LHCN-M2 (cell line): ENCODE data around the gene ZNF569. TPM values are rescaled to one million over a fixed set of nuclear protein-coding genes. Genes with fewer than 3 reads are reported as not detected.
"Not testable (repeated sequence)": the region's sequence is repeated elsewhere in the genome, so short reads cannot be mapped to it uniquely, and the experiment has no call there.

Experiments
- DNase-seq: peaks from one replicate; pipeline ENCODE4 v3.0.0-alpha.2; 2012; ENCODE audit warnings: low read depth
- total RNA-seq: library from RNA; depleted of rRNA; stranded (reverse); fragments of >200 nt; gene quantifications from 2 replicates; pipeline ENCODE4 v1.2.3, GENCODE V29; 2014; rRNA removed

ZNF569 gene
- total RNA-seq, 1 experiment from 2014 or later: 8.6 TPM

- no peak for DNase-seq
These were observed 63.8 kb downstream of the ZNF569 start for GRCh38 chr19:37403403-37403802.

GRCh38 chr19:37401078-37401477, 66.2 kb downstream of the ZNF569 start:
- no peak for DNase-seq

GRCh38 chr19:37391399-37391798, 75.8 kb downstream of the ZNF569 start:
- DNase-seq: not testable (repeated sequence)

- DNase-seq: no peak
These were observed 78.0 kb downstream of the ZNF569 start for GRCh38 chr19:37389234-37389633.

- DNase-seq: peak; percentile 97
These were observed 96.2 kb downstream of the ZNF569 start, which contains the start of gene ZNF527 for GRCh38 chr19:37370880-37371661. ZNF527 (plus strand) TSS chr19:37371099; CDS start chr19:37374199, 3,100 bp downstream.

GRCh38 chr19:37370386-37370879, 96.8 kb downstream of the ZNF569 start:
- DNase-seq: not testable (repeated sequence)

- no peak for DNase-seq
These were observed 104.5 kb downstream of the ZNF569 start for GRCh38 chr19:37362733-37363132.

GRCh38 chr19:37361994-37362393, 105.2 kb downstream of the ZNF569 start:
- peak; percentile 84 for DNase-seq

Other genes with a start within 250 kb of the ZNF569 start
- 4.0 and 4.1 TPM in 2 replicates for gene ZNF383, start 249.2 kb downstream of the ZNF569 start, total RNA-seq
- 4.4 and 5.7 TPM in 2 replicates for gene ZNF527, start 96.3 kb downstream of the ZNF569 start, total RNA-seq
- gene ZNF570, start 1.9 kb upstream of the ZNF569 start, total RNA-seq: 5.4 and 8.4 TPM in 2 replicates
- 1.4 and 1.6 TPM in 2 replicates for gene ZNF793, start 39.5 kb upstream of the ZNF569 start, total RNA-seq
- gene ZNF571, start 127.3 kb upstream of the ZNF569 start, total RNA-seq: 2.4 and 3.2 TPM in 2 replicates
- 0.19 and 0.34 TPM in 2 replicates for gene ZNF540, start 127.4 kb upstream of the ZNF569 start, total RNA-seq
- 19.1 and 21.3 TPM in 2 replicates for gene ZFP30, start 188.0 kb upstream of the ZNF569 start, total RNA-seq